Activated CD8-positive, alpha-beta T cell treated with anti-CD3 and anti-CD28 coated beads, Interleukin-2, amount 10 ng/mL, durations not matched to agents 7 days and 5 days (primary cell): ENCODE data around the gene GPR160. TPM values are rescaled to one million over a fixed set of nuclear protein-coding genes. Genes with fewer than 3 reads are reported as not detected.

Experiments
- ATAC-seq: fragments of 150-1000 bp; cut with Tn5 transposase; one replicate; pipeline ENCODE4 v1.10.0; 2021; ENCODE audit warnings: moderate library complexity
- CTCF ChIA-PET: fragments of 350-600 bp; sonication (Branson Sonifier 250); formaldehyde crosslinking; loops from one replicate; lab custom pipeline; 2021; ENCODE audit warnings: antibody characterized with exemption; lab: Charles Lee
- POLR2A ChIA-PET: fragments of 350-600 bp; sonication (Branson Sonifier 250); formaldehyde crosslinking; loops from one replicate; lab custom pipeline; 2021; ENCODE audit warnings: antibody characterized with exemption; lab: Charles Lee
- DNase-seq: peaks from one replicate; pipeline ENCODE4 v3.0.0-alpha.2; 2020
- H3K27ac Mint-ChIP-seq: one replicate; pipeline ENCODE4 v1.8.0; 2021; ENCODE audit warnings: mild to moderate bottlenecking, mixed read lengths
- H3K27me3 Mint-ChIP-seq: one replicate; pipeline ENCODE4 v1.8.0; 2021; ENCODE audit warnings: low read depth, mixed read lengths
- H3K36me3 Mint-ChIP-seq: one replicate; pipeline ENCODE4 v1.8.0; 2021; ENCODE audit warnings: low read depth, mixed read lengths
- H3K4me1 Mint-ChIP-seq: one replicate; pipeline ENCODE4 v1.8.0; 2021; ENCODE audit warnings: low read depth, mixed read lengths
- H3K4me3 Mint-ChIP-seq: one replicate; pipeline ENCODE4 v1.8.0; 2021; ENCODE audit warnings: mild to moderate bottlenecking, mixed read lengths
- H3K9me3 Mint-ChIP-seq: one replicate; pipeline ENCODE4 v1.8.0; 2022; ENCODE audit warnings: mixed read lengths; ENCODE audit not compliant: insufficient read depth
- total RNA-seq, 2 experiments: library from RNA; stranded (reverse); gene quantifications; one replicate each; pipeline ENCODE4 v1.2.3, GENCODE V29; 2021

The GPR160 gene
- total RNA-seq, 2 experiments from 2014 or later, result 5.0 to 7.4 TPM

DNA sequence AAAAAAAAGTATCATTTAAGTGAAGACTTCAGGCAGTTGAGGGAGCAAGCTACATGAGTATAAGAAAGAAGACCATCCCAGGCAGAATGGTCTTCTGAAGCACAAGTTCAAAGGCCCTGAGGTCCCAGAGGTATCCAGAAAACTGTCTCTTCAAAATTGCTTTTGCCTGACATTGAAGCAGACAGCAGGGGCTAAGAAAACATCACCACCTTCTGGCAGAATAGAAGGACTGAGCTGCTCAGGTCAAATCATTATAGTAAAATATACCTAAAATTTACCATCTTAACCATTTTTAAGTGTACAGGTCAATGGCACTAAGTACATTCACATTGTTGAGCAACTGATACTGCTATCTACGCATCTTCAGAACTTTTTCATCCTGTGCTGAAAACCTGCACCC is 16.4 kb downstream of the GPR160 start:
- ChIA-PET POLR2A (interaction anchor here (0.6 kb wide), 1 partner anchor 243 kb away, joined by 3 read pairs; no protein-coding TSS in a partner anchor), CTCF (interaction anchor here (0.6 to 3.3 kb wide), 17 partner anchors 8 to 291 kb away, joined by 3 to 28 read pairs (median 4); partner anchors contain the start of genes GPR160 and PHC3)
- H3K27me3 Mint-ChIP-seq, result peaks cover 2% of the 10 kb centered on the region
- DNase-seq (peak; percentile 31), ATAC-seq (peak; percentile 42)
- H3K9me3 Mint-ChIP-seq, result no peaks in the 10 kb centered on the region
- H3K27ac Mint-ChIP-seq, result no peak overlapping the region
- H3K4me1 Mint-ChIP-seq, result peaks cover 35% of the 10 kb centered on the region
- no peak overlapping the region for H3K4me3 Mint-ChIP-seq
- peaks cover 3% of the 10 kb centered on the region for H3K36me3 Mint-ChIP-seq

- H3K27me3 Mint-ChIP-seq, result peaks cover 2% of the 10 kb centered on the region
- H3K36me3 Mint-ChIP-seq, result peaks cover 3% of the 10 kb centered on the region
- no peaks in the 10 kb centered on the region for H3K9me3 Mint-ChIP-seq
- DNase-seq (peak; percentile 20), ATAC-seq (peak; percentile 47)
- peaks cover 35% of the 10 kb centered on the region for H3K4me1 Mint-ChIP-seq
- H3K4me3 Mint-ChIP-seq, result no peak overlapping the region
- CTCF ChIA-PET, result interaction anchor here (1.4 to 3.3 kb wide), 3 partner anchors 15 to 191 kb away, joined by 3 to 28 read pairs (median 16); no protein-coding TSS in a partner anchor
- POLR2A ChIA-PET, result no interaction called here
- no peak overlapping the region for H3K27ac Mint-ChIP-seq
Measured at GRCh38 chr3:170055209-170055608, 17.4 kb downstream of the GPR160 start.

GRCh38 chr3:170056710-170057454 is 19.1 kb downstream of the GPR160 start:
- Mint-ChIP-seq H3K4me3 (no peak overlapping the region), H3K27me3 (peaks cover 2% of the 10 kb centered on the region), H3K9me3 (no peaks in the 10 kb centered on the region), H3K4me1 (peaks cover 35% of the 10 kb centered on the region), H3K36me3 (peaks cover 3% of the 10 kb centered on the region), H3K27ac (no peak overlapping the region)
- DNase-seq (peak; percentile 14), ATAC-seq (peak; percentile 44)
- ChIA-PET POLR2A (no interaction called here), CTCF (interaction anchor here (1.0 to 2.1 kb wide), 3 partner anchors 11 to 754 kb away, joined by 3 to 10 read pairs (median 3); no protein-coding TSS in a partner anchor)

DNA sequence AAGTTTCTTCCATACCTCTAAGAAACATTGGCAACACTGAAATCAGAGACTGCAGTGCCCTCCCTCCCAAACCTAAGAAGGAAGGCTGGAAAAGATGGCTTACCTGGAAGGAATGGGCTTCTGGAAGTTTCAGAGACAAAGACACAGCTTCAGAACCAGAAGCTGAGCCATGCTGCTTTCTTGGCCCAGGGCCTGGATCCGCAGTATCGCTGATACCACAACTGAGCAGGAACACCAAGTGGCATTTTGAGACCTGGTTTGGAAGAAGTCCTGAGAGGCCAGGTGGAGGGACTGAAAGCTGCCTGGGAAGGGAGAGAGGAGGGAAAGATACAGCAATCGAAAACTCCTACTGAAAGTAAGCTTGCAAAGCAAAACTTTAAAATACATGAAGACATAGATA is 19.8 kb downstream of the GPR160 start:
- POLR2A ChIA-PET, result no interaction called here

DNA sequence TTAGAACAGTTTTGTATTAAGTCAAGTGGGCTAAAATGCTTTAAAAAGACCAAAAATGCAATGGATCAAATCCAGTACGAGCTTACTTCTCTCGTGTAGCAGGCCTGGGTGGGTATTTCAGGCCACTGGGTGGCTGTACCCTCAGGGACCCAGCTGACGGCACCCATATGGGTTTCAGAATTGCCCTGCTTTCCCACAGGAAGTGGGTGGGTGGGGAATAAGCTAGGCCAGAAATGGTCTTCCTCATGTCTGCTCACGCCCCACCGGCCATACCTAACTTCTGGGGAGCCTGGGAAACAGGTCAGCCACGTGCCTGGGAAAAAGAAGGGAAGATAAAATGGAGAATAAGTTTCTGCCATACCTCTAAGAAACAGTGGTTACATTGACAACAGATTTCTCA is 20.3 kb downstream of the GPR160 start:
- Mint-ChIP-seq H3K27ac (no peak overlapping the region), H3K9me3 (no peaks in the 10 kb centered on the region), H3K4me3 (no peak overlapping the region), H3K36me3 (no peaks in the 10 kb centered on the region), H3K27me3 (peaks cover 2% of the 10 kb centered on the region), H3K4me1 (peaks cover 35% of the 10 kb centered on the region)
- ChIA-PET CTCF (interaction anchor here (0.7 to 2.1 kb wide), 2 partner anchors 13 to 194 kb away, joined by 3 to 10 read pairs; no protein-coding TSS in a partner anchor), POLR2A (no interaction called here)
- ATAC-seq (no peak), DNase-seq (peak; percentile 21)

More for the DNA sequence above, 19.8 kb downstream of the GPR160 start:
- H3K27me3 Mint-ChIP-seq, result peaks cover 2% of the 10 kb centered on the region
- H3K9me3 Mint-ChIP-seq, result no peaks in the 10 kb centered on the region
- ATAC-seq (no peak), DNase-seq (peak; percentile 15)
- CTCF ChIA-PET, result interaction anchor here (0.7 to 2.1 kb wide), 3 partner anchors 12 to 193 kb away, joined by 3 to 10 read pairs (median 3); no protein-coding TSS in a partner anchor
- H3K4me3 Mint-ChIP-seq, result no peak overlapping the region
- no peak overlapping the region for H3K27ac Mint-ChIP-seq
- H3K4me1 Mint-ChIP-seq, result peaks cover 35% of the 10 kb centered on the region
- H3K36me3 Mint-ChIP-seq, result no peaks in the 10 kb centered on the region

DNA sequence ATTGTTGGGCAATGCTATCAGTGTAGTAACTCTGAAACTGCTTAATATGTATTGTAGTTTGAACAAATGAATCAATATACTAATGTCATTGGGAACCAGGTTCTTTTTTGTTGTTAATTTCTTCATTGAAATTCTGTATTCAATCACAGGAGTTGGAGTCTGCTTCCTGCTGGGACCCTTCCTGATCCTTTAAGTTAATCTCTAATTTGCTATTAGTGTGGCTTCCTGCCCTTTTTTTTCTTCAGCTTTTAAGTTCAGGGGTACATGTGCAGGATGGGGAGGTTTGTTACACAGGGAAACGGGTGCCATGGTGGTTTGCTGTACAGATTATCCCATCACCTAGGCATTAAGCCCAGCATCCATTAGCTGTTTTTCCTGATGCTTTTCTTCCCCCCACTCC is 21.7 kb downstream of the GPR160 start:
- Mint-ChIP-seq H3K4me1 (peaks cover 35% of the 10 kb centered on the region), H3K4me3 (no peak overlapping the region), H3K27ac (no peak overlapping the region), H3K27me3 (no peaks in the 10 kb centered on the region), H3K36me3 (no peaks in the 10 kb centered on the region), H3K9me3 (no peaks in the 10 kb centered on the region)
- ChIA-PET POLR2A (no interaction called here), CTCF (no interaction called here)
- ATAC-seq (no peak), DNase-seq (no peak)

GRCh38 chr3:170062068-170062467 is 24.3 kb downstream of the GPR160 start:
- Mint-ChIP-seq H3K27me3 (no peaks in the 10 kb centered on the region), H3K36me3 (no peaks in the 10 kb centered on the region), H3K4me3 (no peak overlapping the region), H3K4me1 (peaks cover 15% of the 10 kb centered on the region), H3K9me3 (no peaks in the 10 kb centered on the region), H3K27ac (no peak overlapping the region)
- ChIA-PET POLR2A (no interaction called here), CTCF (interaction anchor here (0.7 kb wide), 1 partner anchor 110 kb away, joined by 3 read pairs; no protein-coding TSS in a partner anchor)
- no peak for ATAC-seq
- no peak for DNase-seq

GRCh38 chr3:170062769-170063168 is 25.0 kb downstream of the GPR160 start:
- Mint-ChIP-seq H3K36me3 (no peaks in the 10 kb centered on the region), H3K27ac (no peak overlapping the region), H3K27me3 (no peaks in the 10 kb centered on the region), H3K4me3 (no peak overlapping the region), H3K4me1 (peaks cover 8% of the 10 kb centered on the region), H3K9me3 (no peaks in the 10 kb centered on the region)
- ChIA-PET POLR2A (no interaction called here), CTCF (interaction anchor here (0.7 kb wide), 1 partner anchor 109 kb away, joined by 3 read pairs; no protein-coding TSS in a partner anchor)
- ATAC-seq (no peak), DNase-seq (no peak)

DNA sequence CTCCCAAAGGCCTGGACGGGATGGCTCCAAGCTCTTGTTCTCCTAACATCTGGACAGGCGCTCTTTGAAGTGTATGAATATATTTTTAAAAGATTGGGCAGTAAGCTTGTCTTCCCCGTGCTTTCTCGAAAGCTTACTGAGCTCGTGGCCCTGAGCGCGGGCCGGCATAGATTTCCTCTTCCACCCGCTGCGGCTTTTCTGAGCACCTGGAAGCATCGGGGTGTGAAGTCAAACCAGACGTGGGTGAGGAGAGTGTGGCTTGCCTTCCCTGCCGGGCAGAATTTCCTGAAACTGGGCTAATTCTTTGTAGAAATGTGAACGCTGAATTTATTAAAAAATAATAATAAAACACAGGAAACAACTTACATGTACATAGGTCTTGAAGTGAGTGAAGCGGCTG is 25.9 kb downstream of the GPR160 start:
- no peaks in the 10 kb centered on the region for H3K9me3 Mint-ChIP-seq
- H3K4me1 Mint-ChIP-seq, result no peaks in the 10 kb centered on the region
- POLR2A ChIA-PET, result interaction anchor here (0.5 kb wide), 1 partner anchor 117 kb away, joined by 3 read pairs; no protein-coding TSS in a partner anchor
- H3K27ac Mint-ChIP-seq, result no peak overlapping the region
- H3K4me3 Mint-ChIP-seq, result no peak overlapping the region
- DNase-seq (no peak), ATAC-seq (no peak)
- no peaks in the 10 kb centered on the region for H3K27me3 Mint-ChIP-seq
- H3K36me3 Mint-ChIP-seq, result no peaks in the 10 kb centered on the region
- CTCF ChIA-PET, result no interaction called here

GRCh38 chr3:170064108-170064507 is 26.3 kb downstream of the GPR160 start:
- no peaks in the 10 kb centered on the region for H3K27me3 Mint-ChIP-seq
- H3K36me3 Mint-ChIP-seq, result no peaks in the 10 kb centered on the region
- no peaks in the 10 kb centered on the region for H3K9me3 Mint-ChIP-seq
- H3K27ac Mint-ChIP-seq, result no peak overlapping the region
- ChIA-PET POLR2A (interaction anchor here (0.5 kb wide), 1 partner anchor 116 kb away, joined by 3 read pairs; no protein-coding TSS in a partner anchor), CTCF (no interaction called here)
- DNase-seq (no peak), ATAC-seq (no peak)
- no peak overlapping the region for H3K4me3 Mint-ChIP-seq
- no peaks in the 10 kb centered on the region for H3K4me1 Mint-ChIP-seq

GRCh38 chr3:170075441-170076091 is 37.8 kb downstream of the GPR160 start:
- ATAC-seq (no peak), DNase-seq (no peak)
- Mint-ChIP-seq H3K36me3 (peaks cover 12% of the 10 kb centered on the region), H3K27ac (no peak overlapping the region), H3K4me1 (no peaks in the 10 kb centered on the region), H3K27me3 (no peaks in the 10 kb centered on the region), H3K9me3 (no peaks in the 10 kb centered on the region), H3K4me3 (no peak overlapping the region)
- POLR2A ChIA-PET, result no interaction called here
- CTCF ChIA-PET, result no interaction called here
